Cardiac fibroblast (primary cell): ENCODE measurements around the gene RRN3.
"Not testable (repeated sequence)": the region's sequence is repeated elsewhere in the genome, so short reads cannot be mapped to it uniquely, and the experiment has no call there.

Experiments
- DNase-seq, 2 donors: peaks; one replicate each; pipeline versions ENCODE4 v3.0.0 to v3.0.0-alpha.2; 2010; ENCODE audit warnings: low read depth in 2 of 2
- H3K4me3 ChIP-seq, 2 donors: replicated peaks in 1 of 2; 1 replicate in 1 of 2; 2 replicates in 1 of 2; pipeline ENCODE4 v1.5.1; 2011; ENCODE audit warnings: low read depth in 2 of 2, low read length in 2 of 2, mild to moderate bottlenecking in 2 of 2, moderate library complexity in 1 of 2
- CTCF ChIP-seq: IDR thresholded peaks from one replicate; pipeline ENCODE4 v1.5.1; 2011; ENCODE audit warnings: low read depth, mild to moderate bottlenecking, low read length, inconsistent platforms

RRN3 gene

DNA sequence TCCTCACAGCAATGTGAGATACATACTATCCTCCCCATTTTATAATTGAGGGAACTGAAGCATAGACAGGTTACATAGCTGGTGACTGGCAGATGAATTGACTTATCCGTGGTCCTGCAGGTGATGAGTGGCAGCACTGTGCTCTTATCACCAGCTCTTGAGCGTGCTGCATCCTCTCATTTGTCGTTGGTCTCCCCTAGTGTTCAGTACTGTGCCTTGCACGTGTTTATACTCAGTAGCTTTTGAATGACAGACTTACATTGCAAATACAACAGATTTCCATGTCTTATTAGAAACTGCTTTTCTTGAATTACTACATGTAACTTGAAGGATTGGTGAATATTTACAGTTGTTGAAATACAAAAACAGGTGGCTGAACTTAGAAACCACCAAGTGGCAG lies 71.9 kb downstream of the RRN3 start:
- not testable (repeated sequence) for H3K4me3 ChIP-seq
- DNase-seq: peak; percentile 45 to 61
- TF ChIP-seq CTCF: peak; percentile 46

- H3K4me3 ChIP-seq: not testable (repeated sequence)
- peak in 1 of 2 donors; percentile 41 for DNase-seq
These were observed 72.6 kb downstream of the RRN3 start for GRCh38 chr16:15021429-15021828.

- peak; percentile 62 to 75 for DNase-seq
- not testable (repeated sequence) for H3K4me3 ChIP-seq
These were observed 77.0 kb downstream of the RRN3 start for GRCh38 chr16:15016951-15017580.

DNA sequence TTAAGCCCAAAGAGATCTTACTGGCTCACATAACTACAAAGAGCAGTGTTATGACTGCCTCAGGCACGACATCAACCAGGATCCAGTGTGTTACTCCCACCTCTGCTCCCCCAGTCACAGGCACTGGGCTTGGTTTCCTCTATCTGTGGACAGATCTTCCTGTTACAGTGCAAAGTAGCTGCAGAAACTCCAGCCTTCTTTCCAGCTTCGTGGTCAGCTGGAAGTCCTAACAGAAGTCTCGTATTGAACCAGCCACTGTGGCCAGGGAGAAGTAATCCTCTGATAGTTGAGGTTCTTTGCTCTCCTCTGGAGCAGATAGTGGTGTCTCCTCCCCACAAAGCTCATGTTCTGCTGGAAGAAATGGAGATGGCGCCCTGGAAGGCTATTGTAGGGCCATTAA lies 77.7 kb downstream of the RRN3 start:
- not testable (repeated sequence) for DNase-seq, H3K4me3 ChIP-seq

- DNase-seq, H3K4me3 ChIP-seq: not testable (repeated sequence)
These were observed 78.4 kb downstream of the RRN3 start for GRCh38 chr16:15015671-15016070.

DNA sequence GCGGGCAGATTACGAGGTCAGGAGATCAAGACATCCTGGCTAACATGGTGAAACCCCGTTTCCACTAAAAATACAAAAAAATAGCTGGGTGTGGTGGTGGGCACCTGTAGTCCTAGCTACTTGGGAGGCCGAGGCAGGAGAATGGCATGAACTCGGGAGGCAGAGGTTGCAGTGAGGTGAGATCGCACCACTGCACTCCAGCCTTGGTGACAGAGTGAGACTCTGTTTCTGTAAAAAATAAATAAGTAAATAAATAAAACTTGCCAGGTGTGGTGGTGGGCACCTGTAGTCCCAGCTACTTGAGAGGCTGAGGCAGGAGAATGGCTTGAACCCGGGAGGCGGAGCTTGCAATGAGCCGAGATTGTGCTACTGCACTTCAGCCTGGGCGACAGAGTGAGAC lies 81.1 kb downstream of the RRN3 start:
- not testable (repeated sequence) for H3K4me3 ChIP-seq, DNase-seq
